Islet precursor cell (in vitro differentiated cells): ENCODE measurements around the gene OR11H7.
"Not testable (repeated sequence)": the region's sequence is repeated elsewhere in the genome, so short reads cannot be mapped to it uniquely, and the experiment has no call there.

ENCODE experiments used
- DNase-seq: peaks from one replicate; pipeline ENCODE4 v3.0.0-alpha.2; 2018

OR11H7 gene

DNA sequence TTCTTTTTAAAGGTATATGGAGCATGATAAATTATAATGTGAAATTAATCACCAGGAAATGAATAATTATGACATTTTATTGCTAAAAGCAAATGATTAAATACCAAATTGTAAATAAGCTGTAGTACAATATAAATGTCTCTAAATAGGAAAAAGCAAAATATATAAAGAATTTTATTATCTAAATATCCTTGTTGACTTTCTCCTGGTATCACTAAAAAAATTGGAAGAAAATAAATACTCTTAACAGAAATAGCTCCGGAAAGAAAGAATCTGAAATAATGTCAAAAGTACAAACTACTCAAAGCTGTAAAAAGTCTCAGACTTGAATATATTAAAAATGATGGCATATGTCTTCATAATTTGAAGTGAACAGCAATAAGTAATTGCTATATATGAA is at the start of gene OR11H7:
OR11H7 (plus strand) TSS at position 301 of the 400 bp plus-strand sequence.
- DNase-seq, result no peak

DNA sequence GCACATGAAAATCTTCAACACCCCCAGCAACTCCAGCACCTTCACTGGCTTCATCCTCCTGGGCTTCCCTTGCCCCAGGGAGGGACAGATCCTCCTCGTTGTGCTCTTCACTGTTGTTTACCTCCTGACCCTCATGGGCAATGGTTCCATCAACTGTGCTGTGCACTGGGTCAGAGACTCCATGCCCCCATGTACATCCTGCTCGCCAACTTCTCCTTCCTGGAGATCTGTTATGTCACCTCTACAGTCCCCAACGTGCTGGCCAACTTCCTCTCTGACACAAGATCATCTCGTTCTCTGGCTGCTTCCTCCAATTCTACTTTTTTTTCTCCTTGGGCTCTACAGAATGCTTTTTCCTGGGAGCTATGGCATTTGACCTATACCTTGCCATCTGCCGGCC is 49.6 kb upstream of the OR11H7 start:
- DNase-seq, result no peak

DNA sequence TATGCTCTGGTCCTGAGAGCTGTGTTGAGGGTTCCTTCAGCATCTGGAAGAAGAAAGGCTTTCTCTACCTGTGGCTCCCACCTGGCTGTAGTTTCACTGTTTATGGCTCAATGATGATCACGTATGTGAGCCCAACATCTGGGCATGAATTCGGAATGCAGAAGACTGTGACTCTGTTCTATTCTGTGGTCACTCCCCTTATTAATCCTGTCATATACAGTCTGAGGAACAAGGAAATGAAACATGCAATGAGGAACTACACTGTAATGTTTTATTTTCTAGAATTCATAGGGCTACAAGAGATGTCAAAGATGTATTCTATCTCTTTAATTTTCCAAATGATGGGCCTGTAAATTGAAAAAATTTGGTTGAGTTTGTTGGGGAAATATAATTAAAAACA is 48.9 kb upstream of the OR11H7 start:
- DNase-seq, result no peak

DNA sequence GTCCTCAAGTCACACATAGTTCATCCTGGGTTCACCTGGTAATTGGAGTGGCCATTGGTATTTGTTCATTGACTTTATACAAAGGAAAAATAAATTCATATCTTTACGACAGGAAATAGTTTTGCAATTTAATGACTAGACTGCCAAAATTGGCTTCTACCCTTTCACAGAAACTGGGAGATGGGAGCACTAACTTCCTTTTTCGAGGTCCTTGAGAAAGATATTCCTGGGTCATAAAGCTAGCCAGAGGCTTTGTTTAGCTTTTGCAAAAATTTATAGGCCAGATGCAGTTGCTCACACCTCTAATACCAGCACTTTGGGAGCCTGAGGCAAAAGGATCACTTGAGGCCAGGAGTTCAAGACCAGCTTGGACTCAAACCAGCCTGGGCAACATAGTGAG is 48.3 kb upstream of the OR11H7 start:
- no peak for DNase-seq

DNA sequence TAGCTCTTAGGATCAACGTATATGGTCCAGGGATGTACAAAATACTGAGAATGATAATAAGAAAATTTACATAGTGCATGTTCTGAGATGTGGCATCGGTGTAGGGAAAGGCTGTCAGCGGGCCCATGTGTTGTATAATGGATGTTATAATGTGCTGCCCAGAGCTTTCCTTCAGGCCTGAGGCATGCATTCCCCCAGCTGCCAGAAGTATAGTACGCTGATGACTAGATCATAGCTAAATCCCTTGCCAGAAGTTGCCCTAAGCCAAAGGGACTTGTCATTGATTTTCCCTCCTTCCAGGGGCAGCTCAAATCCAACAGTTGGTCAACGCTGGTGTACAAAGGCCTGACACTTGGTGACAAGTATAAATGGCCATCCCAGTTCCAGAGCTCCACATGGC is 44.6 kb upstream of the OR11H7 start:
- DNase-seq, result no peak

DNA sequence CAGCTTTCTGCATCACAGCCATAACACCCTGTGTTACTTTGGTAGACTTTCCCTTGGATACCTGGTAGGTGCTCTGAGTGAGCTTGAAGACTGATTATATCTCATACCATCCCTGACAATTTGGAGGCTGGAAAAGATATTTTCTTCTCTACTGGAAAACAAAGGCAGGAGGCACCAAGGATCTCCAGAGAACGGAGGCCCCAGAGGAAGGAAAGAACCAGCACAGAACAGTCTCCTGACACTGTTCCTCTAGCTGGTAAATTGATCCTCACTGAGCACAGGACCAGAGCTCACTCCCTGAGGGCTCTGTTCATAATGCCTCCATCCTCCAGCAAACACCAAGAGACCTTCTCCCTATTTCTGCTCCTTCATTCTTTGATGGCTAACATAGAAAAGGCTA is 38.2 kb upstream of the OR11H7 start, which contains the start of gene OR11G2:
OR11G2 (plus strand) TSS at position 301 of the 400 bp plus-strand sequence. CDS start 6,542 bp downstream, outside the sequence.
- no peak for DNase-seq

DNA sequence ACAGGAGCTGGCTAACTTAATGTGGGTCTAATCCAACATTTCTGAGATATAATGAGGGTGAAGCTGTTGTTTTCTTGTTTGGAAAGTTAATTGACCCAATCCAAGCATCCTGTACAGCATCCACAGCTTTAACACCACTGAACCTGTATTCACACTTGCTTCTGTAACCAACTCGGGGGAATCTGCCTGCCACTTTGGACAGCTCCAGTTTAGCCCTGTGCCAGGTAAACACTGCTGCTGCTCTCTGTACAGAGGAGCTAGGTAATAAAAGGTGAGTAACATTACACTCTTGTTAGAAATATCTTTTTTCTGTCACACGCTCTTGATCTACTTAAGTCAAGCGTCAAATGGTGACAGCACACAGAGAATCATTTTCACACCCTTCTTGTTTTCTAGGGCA is 37.4 kb upstream of the OR11H7 start:
- no peak for DNase-seq

DNA sequence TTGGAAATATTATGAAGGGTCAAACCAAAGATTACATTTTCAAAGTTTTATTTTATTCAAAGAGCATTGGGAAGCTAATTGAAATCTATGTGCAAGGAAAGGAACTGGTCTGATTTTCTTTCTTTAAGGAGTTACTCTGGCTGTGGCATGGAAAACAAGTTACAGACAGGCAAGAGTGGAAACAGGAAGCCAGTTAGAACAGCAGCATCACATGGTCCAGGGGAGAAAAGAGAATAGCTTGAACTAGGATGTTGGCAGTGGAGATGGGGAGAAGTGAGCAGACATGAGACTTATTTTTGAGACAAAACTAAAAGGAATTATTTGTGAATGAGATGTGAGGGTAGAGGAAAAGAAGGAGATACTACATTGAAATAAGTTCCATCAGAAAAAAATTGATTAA is 34.7 kb upstream of the OR11H7 start:
- no peak for DNase-seq

DNA sequence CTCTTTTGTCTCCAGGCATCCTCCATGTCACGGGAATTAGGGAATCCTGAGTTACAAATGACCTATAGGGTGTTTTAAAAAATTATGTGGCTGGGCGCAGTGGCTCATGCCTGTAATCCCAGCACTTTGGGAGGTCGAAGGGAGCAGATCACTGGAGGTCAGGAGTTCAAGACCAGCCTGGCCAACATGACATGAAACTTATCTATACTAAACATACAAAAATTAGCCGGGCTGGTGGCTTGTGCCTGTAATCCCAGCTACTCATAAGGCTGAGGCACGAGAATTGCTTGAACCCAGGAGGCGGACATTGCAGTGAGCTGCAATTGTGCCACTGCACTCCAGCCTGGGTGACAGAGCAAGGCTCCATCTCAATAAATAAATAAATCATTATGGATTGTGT is 33.6 kb upstream of the OR11H7 start:
- not testable (repeated sequence) for DNase-seq

DNA sequence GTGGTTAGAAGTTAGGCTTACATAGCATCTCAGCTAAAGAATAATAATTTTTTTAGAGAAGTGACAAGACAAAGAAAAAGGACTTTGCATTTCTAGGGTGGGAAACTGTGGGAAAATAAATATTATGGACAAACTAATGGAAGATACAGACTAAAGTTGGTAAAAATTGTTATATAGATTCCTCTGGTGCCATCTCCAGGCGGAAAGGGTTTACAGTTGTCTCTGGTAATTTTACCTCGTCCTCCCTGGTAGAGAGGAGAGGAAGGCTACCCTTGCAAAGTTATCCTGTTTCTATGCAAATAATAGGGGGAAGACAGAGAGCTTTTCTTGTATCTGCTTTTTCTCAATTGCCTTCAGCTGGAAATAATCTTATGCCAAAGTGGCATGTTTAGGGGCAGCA is 32.9 kb upstream of the OR11H7 start:
- DNase-seq, result no peak

DNA sequence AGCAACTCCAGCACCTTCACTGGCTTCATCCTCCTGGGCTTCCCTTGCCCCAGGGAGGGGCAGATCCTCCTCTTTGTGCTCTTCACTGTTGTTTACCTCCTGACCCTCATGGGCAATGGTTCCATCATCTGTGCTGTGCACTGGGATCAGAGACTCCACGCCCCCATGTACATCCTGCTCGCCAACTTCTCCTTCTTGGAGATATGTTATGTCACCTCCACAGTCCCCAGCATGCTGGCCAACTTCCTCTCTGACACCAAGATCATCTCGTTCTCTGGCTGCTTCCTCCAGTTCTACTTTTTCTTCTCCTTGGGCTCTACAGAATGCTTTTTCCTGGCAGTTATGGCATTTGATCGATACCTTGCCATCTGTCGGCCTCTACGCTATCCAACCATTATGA is 31.3 kb upstream of the OR11H7 start:
- no peak for DNase-seq

DNA sequence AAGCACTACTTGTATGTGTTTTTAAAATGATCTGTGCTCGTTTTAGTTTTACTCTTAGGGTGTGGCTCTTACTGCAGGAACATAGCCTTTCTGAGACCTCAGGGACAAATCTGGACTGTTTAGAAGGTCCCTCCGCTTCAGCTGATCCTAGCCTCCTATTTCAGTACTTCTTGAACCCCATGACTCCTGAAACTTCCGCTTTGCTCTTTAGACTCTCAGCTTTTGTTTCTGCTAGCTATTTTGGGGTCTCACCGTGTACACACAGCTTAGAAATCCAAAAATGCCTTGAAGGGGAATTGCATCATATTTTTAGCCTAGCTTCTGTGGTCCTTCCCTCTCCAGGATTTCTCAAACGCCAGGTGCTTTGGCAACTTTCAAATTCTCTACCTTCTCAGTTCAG is 29.8 kb upstream of the OR11H7 start:
- DNase-seq, result no peak

DNA sequence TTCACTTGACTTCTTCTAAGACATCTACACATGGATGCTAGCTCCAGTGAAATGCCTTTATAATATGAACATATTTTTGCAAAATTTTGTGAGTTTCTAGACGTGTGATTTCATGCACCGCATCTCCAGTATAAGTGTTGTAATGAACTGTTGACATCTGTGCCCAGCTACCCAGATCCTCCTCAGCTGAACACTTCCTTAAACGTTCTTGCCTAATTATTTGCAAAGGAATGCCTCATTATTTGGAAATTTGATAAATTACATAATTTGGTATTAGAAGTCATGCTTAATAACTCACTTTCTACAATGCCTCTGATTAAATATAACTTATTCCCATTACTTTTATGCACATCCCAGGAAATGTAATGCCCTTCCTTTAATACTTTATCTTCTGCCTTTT is 24.1 kb upstream of the OR11H7 start:
- no peak for DNase-seq

DNA sequence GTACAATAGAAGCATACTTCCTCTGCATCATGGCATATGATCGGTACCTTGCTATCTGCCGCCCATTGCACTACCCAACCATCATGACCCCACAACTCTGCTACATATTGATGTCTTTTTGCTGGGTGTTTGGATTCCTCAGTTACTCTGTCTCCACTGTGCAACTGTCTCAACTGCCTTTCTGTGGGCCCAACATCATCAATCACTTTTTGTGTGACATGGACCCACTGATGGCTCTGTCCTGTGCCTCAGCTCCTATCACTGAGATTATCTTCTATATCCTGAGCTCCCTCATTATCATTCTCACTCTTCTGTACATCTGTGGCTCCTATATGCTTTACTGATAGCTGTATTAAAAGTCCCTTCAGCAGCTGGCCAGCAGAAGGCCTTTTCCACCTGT is 19.2 kb upstream of the OR11H7 start:
- DNase-seq, result no peak

DNA sequence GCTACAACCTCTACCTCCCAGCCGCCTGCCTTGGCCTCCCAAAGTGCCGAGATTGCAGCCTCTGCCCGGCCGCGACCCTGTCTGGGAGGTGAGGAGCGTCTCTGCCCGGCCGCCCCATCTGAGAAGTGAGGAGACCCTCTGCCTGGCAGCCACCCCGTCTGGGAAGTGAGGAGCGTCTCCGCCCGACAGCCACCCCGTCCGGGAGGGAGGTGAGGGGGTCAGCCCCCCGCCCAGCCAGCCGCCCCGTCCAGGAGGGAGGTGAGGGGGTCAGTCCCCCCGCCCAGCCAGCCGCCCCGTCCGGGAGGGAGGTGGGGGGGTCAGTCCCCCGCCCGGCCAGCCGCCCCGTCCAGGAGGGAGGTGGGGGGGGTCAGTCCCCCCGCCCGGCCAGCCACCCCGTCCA is 16.4 kb upstream of the OR11H7 start:
- not testable (repeated sequence) for DNase-seq

DNA sequence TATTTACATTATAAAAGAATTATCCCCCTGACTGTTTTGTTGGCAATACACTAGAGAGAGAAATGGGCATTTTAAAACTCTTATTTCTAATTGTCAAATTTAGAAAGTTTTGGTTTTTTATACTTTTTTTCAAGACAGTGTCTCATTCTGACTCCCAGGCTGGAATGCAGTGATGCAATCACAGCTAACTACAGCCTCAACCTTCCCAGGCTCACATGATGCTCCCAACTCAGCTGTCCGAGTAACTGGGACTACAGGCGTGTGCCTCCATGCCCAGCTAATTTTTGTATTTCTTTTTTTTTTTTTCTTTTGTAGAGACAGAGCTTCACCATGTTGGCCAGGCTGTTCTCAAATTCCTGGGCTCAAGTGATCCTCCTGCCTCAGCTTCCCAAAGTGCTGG is 13.6 kb upstream of the OR11H7 start:
- no peak for DNase-seq

DNA sequence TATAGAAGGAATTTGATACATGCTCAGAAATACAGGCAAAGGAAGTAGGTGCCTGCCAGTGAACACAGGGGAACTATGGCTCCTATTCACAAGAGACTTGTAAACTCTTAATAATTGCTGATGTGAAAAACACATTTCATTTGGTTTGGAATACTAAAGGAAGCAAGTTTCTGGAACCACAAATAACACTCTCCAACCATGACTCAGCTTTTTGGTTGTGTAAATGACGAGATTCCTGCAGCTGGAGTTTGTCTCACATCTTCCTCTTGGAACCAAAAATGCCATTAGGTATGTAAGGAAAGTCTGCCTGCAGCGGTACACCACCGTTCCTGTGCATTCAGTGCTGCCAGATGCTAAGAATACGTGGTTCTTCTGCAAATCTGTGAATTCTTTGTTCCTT is 9.7 kb upstream of the OR11H7 start:
- DNase-seq, result no peak

DNA sequence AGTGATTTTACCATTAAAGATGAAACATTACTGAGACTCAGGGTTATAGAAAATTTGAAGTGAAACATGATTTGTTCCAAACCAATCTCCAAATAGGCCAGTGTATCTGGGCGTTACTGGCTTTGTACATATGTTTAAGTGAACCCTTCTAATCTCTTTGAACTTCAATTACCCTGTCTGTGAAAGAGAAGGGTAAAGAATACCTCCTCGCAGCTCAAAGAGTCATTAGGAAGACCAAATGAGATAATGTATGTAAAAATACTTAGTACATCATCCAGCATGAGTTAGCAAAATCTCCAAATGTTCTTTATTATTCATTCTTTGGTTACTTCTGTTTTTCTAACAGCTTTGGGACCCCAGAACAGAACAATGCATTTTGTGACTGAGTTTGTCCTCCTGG is 5.4 kb upstream of the OR11H7 start, which contains the start of gene OR11H6:
OR11H6 (plus strand) TSS at position 301 of the 400 bp plus-strand sequence; CDS start at position 301, 0 bp downstream.
- DNase-seq, result no peak

DNA sequence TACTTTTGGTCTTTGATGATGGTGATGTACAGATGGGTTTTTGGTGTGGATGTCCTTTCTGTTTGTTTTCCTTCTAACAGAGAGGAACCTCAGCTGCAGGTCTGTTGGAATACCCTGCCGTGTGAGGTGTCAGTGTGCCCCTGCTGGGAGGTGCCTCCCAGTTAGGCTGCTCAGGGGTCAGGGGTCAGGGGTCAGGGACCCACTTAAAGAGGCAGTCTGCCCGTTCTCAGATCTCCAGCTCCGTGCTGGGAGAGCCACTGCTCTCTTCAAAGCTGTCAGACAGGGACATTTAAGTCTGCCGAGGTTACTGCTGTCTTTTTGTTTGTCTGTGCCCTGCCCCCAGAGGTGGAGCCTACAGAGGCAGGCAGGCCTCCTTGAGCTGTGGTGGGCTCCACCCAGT is 6.6 kb downstream of the OR11H7 start:
- DNase-seq, result not testable (repeated sequence)

DNA sequence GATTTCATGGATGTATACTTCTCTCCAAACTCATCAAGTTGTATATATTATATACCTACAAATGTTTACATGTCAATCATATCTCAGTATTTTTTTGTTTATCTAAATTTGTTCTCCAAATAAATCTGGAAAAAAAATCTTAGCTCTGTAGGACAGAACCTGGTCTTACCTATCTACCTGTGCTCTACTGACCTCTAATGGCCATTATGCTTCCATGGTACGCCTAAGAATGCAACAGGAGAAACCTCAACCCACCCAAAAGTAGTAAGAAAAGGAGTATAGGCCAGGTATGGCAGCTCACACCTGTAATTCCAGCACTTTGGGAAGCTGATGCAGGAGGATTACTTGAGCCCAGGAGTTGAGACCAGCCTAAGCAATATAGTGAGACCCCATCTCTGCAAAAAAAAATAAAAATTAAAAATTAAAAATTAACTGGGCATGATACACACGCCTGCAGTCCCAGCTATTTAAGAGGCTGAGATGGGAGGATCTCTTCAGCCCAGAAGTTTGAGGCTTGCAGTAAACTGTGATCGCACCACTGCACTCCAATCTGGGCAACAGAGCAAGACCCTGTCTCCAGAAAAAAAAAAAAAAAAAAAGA is 19.0 kb downstream of the OR11H7 start:
- DNase-seq, result no peak

DNA sequence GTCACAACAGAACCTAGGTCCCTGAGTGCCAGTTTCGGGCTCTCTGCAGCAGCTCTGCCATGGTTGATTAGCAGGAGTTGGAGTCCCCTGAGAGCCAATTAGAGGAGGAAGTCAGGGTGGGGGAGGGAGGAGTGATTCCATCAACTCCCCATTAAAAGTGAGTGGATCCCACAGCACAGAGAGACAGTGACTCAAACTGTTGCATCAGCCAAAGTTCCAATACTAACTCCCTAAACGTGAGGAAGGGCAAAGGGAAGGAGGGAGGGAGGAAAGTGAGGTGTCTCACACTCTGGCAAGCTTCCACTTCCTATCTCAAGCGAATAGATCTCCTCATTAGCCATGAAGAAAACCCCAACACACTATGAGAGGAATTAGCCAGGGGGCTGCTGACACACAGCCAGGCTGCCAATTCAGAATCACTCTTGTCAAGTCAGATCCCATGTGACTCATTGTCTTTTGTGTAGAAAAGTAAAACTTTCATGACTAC is 33.9 kb downstream of the OR11H7 start:
- peak; percentile 55 for DNase-seq

DNA sequence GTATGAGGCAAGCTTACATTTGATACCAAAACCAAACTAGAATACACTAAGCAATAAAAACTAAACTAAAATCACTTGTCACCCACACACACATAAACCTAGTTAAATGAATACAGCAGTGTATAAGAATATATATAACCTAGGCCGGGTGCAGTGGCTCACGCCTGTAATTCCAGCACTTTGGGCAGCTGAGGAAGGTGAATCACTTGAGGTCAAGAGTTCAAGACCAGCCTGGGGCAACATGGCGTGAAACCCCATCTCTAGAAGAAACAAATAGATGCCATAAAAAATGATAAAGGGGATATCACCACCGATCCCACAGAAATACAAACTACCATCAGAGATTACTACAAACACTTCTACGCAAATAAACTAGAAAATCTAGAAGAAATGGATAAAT is 35.6 kb downstream of the OR11H7 start:
- not testable (repeated sequence) for DNase-seq

DNA sequence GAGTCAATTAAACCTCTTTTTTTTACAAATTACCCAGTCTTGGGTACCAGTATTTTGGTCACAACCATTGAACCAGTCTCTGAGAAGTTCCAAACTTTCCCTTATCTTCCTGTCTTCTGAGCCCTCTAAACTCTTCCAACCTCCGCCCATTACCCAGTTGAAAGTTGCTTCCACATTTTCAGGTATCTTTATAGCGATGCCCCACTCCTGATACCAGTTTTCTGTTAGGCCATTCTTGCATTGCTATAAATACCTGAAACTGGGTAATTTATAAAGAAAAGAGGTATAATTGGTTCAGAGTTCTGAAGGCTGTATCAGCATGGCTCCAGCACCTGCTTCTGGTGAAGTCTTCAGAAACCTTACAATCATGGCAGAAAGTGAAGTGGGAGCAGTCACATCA is 45.3 kb downstream of the OR11H7 start:
- DNase-seq, result no peak

DNA sequence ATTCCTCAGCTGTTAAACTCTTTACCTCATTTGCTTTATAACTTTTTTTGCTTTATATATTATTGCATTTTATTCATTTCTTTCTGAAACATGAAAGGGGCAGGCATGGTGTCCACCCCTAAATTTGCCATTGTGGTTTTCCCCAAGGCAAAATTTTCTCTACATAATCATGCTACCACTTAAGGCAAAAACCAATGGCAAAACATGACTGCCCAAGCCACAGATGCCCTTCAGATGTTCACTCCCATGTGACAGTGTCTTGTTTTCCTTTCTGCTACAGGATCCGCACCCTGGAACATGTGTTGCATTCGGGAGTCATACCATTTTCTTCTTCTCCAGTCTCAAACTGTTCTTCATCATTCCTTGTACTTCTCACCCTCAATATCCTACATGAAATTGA is 48.6 kb downstream of the OR11H7 start:
- no peak for DNase-seq

DNA sequence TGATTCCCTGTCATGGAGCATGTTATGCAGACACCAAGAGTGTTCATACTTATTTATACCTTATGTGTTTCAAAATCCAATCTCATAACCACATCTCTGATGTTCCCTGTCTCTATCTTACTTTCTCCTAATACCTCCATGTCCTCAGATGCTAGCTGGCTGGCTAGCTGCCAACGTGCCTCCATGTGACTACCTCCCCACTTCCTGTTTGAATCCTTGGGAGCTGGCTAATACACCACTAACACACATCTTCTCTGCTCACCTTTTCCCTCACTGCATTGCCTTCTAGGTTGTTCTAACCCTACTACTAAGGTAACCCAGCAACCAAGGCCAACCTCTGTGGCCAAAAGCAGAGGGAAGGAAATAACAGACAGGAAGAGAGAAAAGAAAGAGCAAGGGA is 49.6 kb downstream of the OR11H7 start:
- no peak for DNase-seq
